BJ (cell line): ENCODE results near the gene CFAP74. TPM values are rescaled to one million over a fixed set of nuclear protein-coding genes. Genes with fewer than 3 reads are reported as not detected.

Experiments
- CTCF ChIA-PET: fragments of 350-600 bp; formaldehyde crosslinking; extraction: SDS; loops from one replicate; lab custom pipeline; 2021; ENCODE audit warnings: antibody characterized with exemption, inconsistent platforms; lab: Yijun Ruan, JAX
- POLR2A ChIA-PET: fragments of 300-600 bp; sonication (Branson Sonifier 250); formaldehyde crosslinking; extraction: SDS; loops from one replicate; lab custom pipeline; 2021; ENCODE audit warnings: antibody characterized with exemption; lab: Charles Lee
- DNase-seq: peaks from one replicate; pipeline ENCODE4 v3.0.0-alpha.2; 2011; ENCODE audit warnings: low read depth
- H3K27me3 ChIP-seq: 2 replicates; pipeline ENCODE4 v1.6.0; 2011; ENCODE audit warnings: low read length; ENCODE audit not compliant: control insufficient read depth, insufficient read depth
- H3K36me3 ChIP-seq: 2 replicates; pipeline ENCODE4 v1.5.1; 2011; ENCODE audit warnings: low read length; ENCODE audit not compliant: control insufficient read depth, insufficient read depth
- H3K4me3 ChIP-seq: 2 replicates; pipeline ENCODE4 v1.5.1; 2011; ENCODE audit warnings: low read depth, mild to moderate bottlenecking, control low read depth, low read length
- polyA plus RNA-seq: library from polyadenylated mRNA; depleted of rRNA; stranded (reverse); fragments of >200 nt; gene quantifications from 2 replicates; pipeline ENCODE4 v1.2.3, GENCODE V29; 2011
- TF ChIP-seq, protein P1 (sequence below): IDR thresholded peaks from 2 replicates; pipeline ENCODE4 v1.5.1; 2011; ENCODE audit warnings: low read depth, mild to moderate bottlenecking, control low read depth, inconsistent platforms, low read length, moderate library complexity; ENCODE audit not compliant: insufficient read depth

The CFAP74 gene
- polyA plus RNA-seq, 1 experiment: not detected

DNA sequence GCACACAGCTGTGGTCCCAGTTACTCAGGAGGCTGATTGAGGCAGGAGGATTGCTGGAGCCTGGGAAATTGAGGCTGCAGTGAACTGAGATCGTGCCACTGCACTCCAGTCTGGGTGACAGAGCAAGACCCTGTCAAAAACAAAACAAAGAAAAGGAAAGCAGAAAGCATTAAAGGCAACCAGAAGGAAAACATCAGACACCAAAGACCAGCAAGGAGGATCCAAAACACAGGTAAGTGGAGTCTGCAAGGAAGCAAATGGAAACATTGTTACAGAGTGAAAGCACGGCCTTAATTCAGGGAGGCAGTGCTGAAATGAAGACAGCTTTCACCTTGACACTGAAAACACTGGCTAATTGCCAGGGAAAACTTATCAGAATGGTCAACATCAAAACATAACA is 40.8 kb downstream of the CFAP74 start:
- no peaks in the 10 kb centered on the region for H3K36me3 ChIP-seq
- no peak overlapping the region for H3K4me3 ChIP-seq
- H3K27me3 ChIP-seq: peaks cover 10% of the 10 kb centered on the region
- CTCF ChIA-PET: interaction anchor here (2.1 to 4.0 kb wide), 2 partner anchors 19 to 82 kb away, joined by 5 to 16 read pairs; no protein-coding TSS in a partner anchor
- no peak for DNase-seq
- TF ChIP-seq, protein P1, sequence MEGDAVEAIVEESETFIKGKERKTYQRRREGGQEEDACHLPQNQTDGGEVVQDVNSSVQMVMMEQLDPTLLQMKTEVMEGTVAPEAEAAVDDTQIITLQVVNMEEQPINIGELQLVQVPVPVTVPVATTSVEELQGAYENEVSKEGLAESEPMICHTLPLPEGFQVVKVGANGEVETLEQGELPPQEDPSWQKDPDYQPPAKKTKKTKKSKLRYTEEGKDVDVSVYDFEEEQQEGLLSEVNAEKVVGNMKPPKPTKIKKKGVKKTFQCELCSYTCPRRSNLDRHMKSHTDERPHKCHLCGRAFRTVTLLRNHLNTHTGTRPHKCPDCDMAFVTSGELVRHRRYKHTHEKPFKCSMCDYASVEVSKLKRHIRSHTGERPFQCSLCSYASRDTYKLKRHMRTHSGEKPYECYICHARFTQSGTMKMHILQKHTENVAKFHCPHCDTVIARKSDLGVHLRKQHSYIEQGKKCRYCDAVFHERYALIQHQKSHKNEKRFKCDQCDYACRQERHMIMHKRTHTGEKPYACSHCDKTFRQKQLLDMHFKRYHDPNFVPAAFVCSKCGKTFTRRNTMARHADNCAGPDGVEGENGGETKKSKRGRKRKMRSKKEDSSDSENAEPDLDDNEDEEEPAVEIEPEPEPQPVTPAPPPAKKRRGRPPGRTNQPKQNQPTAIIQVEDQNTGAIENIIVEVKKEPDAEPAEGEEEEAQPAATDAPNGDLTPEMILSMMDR: no peak
- POLR2A ChIA-PET: no interaction called here

DNA sequence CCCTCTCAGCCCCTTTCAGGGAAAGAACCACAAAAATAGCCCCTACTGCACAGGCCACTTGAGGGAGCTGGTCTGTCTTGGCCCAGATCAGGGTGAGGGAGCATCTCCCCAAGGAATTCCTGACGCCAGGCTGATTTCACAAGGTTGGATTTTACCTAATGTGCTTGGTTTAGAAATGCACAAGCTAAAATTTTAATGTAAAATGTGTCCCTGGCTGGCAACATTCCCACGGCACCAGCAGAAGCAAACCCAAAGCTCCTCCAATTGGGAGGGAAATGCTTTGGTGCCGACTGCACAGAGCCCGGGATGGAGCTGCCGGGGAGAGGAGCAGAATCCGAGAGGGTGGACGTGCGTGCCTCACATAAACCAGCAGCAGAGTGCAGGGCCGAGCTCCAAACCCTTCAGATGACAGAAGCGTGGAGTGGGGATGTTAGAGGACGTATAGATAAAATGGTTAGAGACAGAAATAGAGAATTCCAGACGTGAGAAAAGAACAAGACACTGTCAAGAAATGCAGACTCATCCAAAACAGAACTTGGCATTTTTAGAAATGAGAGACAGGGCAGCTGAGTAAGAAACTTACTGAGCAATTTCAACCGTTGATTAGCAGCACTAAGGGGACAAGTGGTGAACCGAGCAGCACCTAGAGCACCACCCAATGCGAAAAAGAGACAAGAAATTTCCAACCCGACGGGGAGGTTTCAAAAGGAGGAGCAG is 42.9 kb downstream of the CFAP74 start:
- Histone ChIP-seq H3K36me3 (no peaks in the 10 kb centered on the region), H3K4me3 (no peak overlapping the region), H3K27me3 (peaks cover 10% of the 10 kb centered on the region)
- DNase-seq: no peak
- TF ChIP-seq, protein P1: no peak
- ChIA-PET POLR2A (no interaction called here), CTCF (interaction anchor here (0.6 to 4.0 kb wide), 13 partner anchors 11 to 214 kb away, joined by 3 to 50 read pairs (median 4); no protein-coding TSS in a partner anchor)

DNA sequence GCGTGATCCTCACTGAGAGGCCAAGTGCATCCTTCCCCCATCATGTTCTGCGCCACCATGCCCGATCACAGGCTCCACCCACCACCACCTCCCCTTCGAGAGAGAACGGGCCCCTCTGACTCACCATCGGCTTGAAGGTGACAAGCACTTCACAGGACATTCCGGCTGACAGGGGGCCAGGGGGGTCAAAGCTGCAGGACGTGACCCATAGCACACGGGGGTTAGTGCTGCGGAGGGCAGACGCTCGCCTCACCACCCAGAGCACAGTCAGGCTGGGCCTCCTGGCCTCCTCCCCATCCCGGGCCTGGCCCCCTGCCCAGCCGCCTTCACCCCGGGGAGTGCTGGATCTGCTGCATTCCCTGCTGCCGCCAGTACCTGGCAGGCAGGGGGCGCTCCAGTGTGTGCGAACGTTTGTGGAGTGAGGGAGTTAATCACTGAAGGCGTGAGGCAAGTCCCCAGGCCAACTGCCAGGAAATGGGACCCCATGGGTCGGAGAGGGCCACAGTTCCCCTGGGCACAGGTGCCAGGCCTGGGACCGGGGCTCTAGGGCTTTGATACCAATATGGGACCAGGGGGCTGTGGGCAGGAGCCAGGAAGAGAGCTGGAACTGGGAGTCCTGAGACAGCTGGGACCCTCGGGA is 43.6 kb downstream of the CFAP74 start:
- TF ChIP-seq, protein P1: peak; percentile 80
- no peaks in the 10 kb centered on the region for H3K36me3 ChIP-seq
- H3K27me3 ChIP-seq: peaks cover 10% of the 10 kb centered on the region
- DNase-seq: no peak
- POLR2A ChIA-PET: no interaction called here
- no peak overlapping the region for H3K4me3 ChIP-seq
- CTCF ChIA-PET: interaction anchor here (0.6 to 4.0 kb wide), 12 partner anchors 10 to 214 kb away, joined by 3 to 50 read pairs (median 4); no protein-coding TSS in a partner anchor

DNA sequence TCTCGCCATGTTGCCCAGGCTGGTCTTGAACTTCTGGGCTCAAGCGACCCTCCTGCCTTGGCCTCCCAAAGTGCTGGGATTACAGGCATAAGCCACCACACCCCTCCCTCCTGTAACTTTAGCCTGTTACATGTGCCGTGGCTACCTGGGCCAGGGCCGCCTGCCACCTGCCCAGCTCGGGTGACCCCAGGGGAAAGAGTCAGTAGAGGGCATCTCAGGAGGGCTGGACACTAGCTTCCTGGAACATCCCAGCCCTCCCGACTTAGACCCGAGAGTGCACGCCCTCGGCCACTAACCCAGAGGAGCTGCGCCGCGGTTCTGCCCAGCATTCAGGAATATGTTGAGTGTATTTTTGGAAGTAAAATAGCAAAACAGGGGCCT is 44.1 kb downstream of the CFAP74 start:
- TF ChIP-seq, protein P1: no peak
- H3K4me3 ChIP-seq: no peak overlapping the region

DNA sequence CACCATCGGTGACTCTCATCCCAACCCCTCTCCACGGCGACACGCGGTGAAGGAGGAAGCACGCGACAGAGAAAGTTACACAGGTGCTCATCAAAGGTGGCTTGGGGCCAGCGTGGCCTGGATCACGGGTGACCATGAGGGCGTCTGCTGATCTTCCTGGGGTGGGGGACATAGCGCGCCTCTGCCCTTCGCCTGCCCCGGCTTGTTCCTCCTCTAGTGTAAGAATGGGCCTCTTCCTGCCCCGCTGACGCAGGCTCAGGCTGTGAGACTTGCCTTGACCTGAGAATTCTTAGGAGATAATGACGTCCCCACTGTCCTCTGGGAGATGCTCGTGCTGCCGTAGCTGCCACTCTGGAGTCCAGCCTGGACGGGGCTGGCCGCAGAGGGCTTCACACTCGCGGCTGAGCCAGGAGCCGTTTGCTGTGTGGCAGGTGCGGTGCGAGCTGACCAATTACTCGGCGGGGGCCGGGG is 45.5 kb downstream of the CFAP74 start:
- peaks cover 10% of the 10 kb centered on the region for H3K27me3 ChIP-seq
- POLR2A ChIA-PET: no interaction called here
- CTCF ChIA-PET: interaction anchor here (1.6 kb wide), 1 partner anchor 14 kb away, joined by 5 read pairs; no protein-coding TSS in a partner anchor
- DNase-seq: no peak
- H3K4me3 ChIP-seq: no peak overlapping the region
- no peaks in the 10 kb centered on the region for H3K36me3 ChIP-seq
- TF ChIP-seq, protein P1: no peak

More for the DNA sequence above, 44.1 kb downstream of the CFAP74 start:
- ChIA-PET POLR2A (no interaction called here), CTCF (interaction anchor here (1.6 to 3.1 kb wide), 4 partner anchors 10 to 215 kb away, joined by 5 to 50 read pairs (median 12); no protein-coding TSS in a partner anchor)
- DNase-seq: no peak
- no peaks in the 10 kb centered on the region for H3K36me3 ChIP-seq
- H3K27me3 ChIP-seq: peaks cover 10% of the 10 kb centered on the region
